ENCODE results near the gene HNRNPA2B1. TPM values are rescaled to one million over a fixed set of nuclear protein-coding genes. Genes with fewer than 3 reads are reported as not detected.

Gene HNRNPA2B1
- total and polyA plus RNA-seq, 2 of the 4 experiments (the other 2 are of a cell fraction): 49.3 to 515 TPM

DNA sequence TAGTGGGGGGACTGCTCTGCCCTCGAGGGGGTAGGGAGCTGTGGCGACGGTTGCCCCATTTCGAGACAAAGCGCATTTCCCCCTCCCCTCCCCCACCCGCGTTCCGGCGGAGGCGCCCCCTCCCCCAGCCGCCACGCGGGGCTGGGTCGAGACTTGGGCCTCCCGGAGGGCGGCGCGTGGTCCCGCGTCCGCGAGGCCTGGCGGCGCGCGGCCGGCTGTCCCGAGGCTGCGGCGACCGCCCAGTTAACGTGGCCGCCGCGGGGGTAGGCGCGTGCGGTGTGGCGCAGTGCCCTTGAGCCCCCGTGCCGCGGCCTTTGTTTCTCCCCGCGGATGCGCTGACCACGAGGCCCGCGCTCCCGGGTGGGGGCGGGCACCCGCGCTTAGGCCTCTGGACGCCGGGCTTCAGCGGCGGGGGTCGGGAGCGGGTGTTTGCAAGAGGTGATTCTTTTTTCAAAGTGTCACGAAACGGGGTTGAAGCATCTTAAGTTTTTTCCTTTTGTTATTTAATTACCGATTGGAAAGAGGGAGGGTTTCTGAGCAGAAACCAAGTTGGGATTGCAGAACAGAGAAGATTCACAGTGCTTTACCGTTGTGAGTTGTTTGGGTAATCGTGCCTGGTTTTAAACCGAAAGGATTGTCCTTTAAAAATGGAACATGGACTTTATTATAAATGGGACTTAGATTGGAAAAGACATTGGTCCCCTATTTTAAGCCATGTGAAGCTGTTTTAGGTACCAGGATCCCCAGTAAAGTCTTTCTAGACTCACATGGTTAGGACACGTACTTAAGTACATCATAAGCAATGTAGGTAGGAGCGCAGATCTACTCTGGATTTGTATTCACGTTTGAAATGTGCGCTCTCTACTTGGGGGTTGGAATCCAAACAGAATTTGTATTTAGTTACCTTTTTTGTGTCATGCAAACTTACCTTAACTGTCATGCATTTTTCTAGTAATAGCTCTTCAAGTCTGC, 1.8 kb upstream of the HNRNPA2B1 start (continued):
- TF ChIP-seq, protein P1, sequence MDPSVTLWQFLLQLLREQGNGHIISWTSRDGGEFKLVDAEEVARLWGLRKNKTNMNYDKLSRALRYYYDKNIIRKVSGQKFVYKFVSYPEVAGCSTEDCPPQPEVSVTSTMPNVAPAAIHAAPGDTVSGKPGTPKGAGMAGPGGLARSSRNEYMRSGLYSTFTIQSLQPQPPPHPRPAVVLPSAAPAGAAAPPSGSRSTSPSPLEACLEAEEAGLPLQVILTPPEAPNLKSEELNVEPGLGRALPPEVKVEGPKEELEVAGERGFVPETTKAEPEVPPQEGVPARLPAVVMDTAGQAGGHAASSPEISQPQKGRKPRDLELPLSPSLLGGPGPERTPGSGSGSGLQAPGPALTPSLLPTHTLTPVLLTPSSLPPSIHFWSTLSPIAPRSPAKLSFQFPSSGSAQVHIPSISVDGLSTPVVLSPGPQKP (IDR thresholded peaks at IDR 0.05; ENCODE audit: borderline replicate concordance, low read depth, low read length): no peak
- no peak for TF ChIP-seq RAD21 (IDR thresholded peaks at IDR 0.05; ENCODE audit: low read length)
- TF ChIP-seq MXI1 (IDR thresholded peaks at IDR 0.05; ENCODE audit: borderline replicate concordance, low read depth, low read length): peak; percentile 91; the same call in 1 of the 2 replicates

Data from IMR-90 (cell line).